GM04504 (cell line): ENCODE results near the gene DNMT3B.
A peak's percentile ranks its signal among the peaks of the same experiment; 100 is the strongest.
"Not testable (repeated sequence)": the region's sequence is repeated elsewhere in the genome, so short reads cannot be mapped to it uniquely, and the experiment has no call there.

Source experiments
- DNase-seq: peaks from one replicate; pipeline ENCODE4 v3.0.0-alpha.2; 2012; ENCODE audit warnings: low read depth

DNMT3B gene

GRCh38 chr20:32761831-32762753 is at the start of gene DNMT3B:
DNMT3B (plus strand) TSS chr20:32762385; CDS start chr20:32780324, 17,939 bp downstream.
- peak; percentile 35 for DNase-seq

DNA sequence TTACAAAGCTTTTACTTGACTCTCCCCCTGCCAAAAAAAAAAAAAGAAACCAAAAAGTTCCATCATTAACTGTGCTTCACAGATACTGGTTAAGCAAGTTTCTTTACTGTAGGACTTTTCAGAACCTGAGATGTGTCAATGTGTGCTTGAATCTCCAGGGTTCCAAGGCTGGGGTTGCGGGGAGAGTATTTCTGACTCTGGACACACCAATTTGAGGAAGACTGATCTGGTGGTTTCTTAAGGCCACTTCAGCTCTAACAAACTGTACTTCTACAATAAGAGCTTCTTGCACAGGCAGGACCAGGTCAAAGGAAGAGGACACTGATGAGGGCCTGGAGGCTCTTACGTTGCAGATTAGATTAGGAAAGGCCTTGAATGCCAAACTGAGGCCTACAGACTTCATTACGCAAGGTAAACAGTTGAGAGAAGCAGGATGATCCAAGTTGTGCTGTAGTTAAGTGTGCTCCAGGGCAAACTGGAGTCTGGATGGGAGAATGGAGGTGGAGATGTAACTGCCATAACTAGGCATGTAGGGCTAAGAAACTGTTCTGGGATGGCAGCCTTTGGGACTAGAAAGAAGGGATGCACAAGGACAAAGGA is 43.3 kb upstream of the DNMT3B start:
- DNase-seq, result no peak

DNA sequence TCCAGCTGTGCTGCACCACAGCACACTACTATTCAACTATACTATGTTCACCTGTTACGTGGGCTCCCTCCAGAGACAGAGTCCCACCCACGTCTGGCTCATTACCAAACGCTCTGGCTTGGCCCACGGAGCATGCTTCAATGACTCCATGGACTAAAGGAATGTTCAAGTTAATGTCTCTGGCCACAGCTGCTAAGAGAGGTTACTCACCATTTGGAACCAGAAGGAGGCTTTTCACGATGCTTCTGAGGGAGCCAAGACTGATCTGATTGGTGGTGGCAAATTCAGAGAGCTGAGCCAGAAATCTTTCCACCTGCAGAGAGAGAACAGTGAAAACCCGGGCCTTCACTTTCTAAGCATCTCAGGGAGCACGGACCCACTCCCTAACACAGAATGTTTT is 34.5 kb upstream of the DNMT3B start:
- DNase-seq, result peak; percentile 71

DNA sequence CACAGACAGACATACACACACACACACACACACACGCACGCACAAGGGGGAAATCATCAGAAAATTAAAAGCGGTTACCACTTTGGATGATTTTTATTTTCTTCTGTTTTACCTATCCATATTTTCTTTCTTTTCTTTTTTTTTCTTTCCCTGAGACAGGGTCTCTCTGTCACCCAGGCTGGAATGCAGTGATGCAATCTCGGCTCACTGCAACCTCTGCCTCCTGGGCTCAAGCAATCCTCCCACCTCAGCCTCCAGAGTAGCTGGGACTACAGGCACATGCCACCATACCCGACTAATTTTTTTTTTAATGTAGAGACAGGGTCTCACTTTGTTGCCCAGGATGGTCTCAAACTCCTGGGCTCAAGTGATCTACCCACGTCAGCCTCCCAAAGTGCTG is 33.8 kb upstream of the DNMT3B start:
- not testable (repeated sequence) for DNase-seq

DNA sequence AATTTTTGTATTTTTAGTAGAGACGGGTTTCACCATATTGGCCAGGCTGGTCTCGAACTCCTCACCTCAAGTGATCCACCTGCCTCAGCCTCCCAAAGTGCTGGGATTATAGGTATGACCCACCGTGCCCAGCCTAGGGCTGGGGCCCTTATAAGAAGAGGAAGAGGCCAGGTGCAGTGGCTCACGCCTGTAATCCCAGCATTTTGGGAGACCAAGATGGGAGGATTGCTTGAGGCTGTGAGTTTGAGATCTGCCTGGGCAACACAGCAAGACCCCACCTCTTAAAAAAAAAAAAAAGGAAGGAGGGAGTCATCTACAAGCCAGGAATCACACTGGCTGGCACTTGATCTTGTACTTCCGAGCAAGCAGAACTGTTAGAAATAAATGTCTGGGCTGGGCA is 32.9 kb upstream of the DNMT3B start:
- not testable (repeated sequence) for DNase-seq

- no peak for DNase-seq
These were observed 30.3 kb upstream of the DNMT3B start for GRCh38 chr20:32731882-32732266.

DNA sequence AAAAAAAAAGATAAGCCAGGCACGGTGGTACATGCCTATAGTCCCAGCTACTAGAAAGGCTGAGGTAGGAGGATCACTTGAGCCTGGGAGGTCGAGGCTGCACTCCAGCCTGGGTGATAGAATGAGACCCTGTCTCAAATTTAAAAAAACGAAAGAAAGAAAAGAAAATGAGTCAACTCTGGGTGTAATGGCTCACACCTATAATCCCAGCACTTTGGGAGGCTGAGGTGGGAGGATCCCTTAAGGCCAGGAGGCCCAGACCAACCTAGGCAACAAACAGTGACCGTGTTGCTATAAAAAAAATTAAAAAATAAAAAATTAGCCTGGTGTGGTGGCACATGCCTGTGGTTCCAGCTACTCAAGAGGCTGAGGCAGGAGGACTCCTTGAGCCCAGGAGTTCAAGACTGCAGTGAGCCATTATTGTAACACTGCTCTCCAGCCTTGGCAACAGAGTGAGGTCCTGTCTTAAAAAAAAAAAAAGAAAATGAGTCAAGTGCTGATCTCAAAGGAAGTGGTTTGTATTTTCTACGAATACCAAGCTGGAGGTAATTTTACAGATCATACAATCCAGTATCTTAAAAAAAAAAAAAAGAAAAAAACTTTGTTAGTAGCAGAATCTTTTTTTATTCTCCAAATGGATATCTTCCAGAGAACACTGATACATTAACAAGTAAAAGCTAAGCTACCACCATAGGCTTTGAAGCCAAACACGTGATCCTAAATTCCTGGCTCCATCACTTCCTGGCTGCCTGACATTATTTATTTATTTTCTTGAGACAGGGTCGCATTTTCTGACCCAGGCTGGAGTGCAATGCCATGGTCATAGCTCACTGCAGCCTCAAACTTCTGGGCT is 24.6 kb upstream of the DNMT3B start:
- no peak for DNase-seq

GRCh38 chr20:32741151-32741550 is 21.0 kb upstream of the DNMT3B start:
- DNase-seq, result no peak

DNA sequence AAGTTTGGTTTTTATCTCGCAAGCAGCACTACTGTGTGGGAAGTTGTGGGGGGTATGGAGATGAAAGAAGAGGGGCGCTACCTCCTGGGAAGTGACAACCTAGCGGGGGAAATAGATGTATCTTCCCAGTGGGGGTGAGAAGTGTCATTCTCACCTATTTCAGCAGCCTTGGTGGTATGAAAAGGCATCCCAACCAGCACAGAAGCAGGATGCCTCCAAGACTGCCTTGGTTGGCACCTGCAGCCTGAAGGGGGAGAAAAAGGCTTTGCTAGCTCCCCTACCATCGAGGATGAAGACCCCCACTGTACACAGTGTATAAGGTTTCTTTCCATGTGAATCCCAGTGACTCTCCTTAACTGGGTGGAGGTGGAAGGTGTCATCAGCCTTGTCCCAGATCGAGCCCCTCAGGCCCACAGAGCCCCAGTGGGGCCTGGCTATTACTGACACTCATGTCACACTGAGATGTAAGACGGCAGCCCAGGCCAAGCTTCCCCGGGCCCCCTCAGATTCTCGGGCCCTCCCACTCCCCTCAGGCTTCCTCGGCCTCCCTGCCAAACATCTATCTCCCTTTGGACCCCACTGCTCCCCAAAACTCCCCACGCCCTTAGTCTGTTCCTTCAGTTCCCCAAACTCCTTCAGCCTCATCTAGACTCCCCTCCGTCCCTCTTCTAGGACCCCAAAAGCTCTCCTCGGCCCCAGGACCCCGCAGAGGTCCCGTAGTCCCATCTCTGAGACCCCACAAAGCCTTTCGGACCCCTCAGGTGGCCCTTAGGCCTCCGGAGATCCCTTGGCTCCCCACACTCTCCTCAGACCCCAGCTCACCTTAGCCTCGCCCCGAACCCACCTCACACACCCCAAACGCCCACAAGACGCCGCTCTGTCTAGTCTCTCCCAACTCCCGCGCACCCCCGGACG is 19.6 kb upstream of the DNMT3B start:
- no peak for DNase-seq

- DNase-seq, result no peak
These were observed 18.7 kb upstream of the DNMT3B start, which contains the start of gene COMMD7 for GRCh38 chr20:32743237-32744112. COMMD7 (minus strand) TSS chr20:32743467; CDS start chr20:32743391, 76 bp downstream.

DNA sequence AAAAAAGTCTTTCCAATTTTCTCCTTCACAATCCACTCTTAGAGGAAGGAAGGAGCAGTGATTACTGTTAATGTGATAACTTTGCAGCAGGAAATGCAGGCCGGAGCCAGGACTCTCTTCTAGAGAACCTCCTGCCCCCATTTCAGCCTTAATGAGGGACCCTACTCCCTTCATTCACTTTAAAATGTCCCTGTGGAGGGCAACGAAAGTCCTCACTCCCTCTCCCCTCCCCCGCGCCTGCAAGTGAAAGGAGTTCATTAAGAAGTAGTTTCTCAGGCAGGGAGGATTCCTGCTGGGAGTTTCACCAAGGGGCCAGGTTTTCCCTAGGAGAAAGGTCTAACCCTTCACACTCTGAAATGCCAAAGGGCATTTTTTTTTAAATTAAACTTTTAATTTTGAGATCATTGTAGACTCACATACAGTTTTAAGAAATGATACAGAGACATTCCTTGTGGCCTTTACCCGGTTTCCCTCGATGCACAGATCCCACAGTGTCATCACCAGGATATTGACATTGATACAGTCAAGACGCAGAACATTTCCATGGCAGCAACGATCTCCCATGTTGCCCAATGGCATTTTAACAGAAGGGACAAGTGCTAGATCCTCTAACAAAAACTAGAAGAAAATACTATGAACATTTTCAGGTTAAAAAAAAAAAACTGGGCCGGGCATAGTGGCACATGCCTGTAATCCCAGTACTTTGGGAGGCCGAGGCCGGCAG is 12.1 kb upstream of the DNMT3B start:
- DNase-seq, result no peak

DNA sequence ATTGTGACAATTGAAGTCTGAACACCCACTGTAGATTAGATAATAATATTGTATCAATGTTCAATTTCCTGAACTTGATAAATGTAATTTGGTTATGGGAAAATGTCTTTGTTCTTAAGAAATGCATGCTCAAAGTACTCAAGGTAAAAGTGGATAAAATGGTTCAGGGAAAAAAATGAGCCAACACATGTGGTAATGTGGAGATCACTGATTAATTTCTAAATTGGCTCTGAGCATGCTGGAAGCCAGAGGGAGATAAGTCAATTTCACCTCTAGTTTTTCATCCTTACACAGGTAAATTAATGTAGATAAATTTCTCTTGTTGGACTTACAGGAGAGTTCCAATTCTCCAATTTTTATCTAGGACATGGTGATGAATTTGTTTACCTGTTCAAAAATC is 10.9 kb upstream of the DNMT3B start:
- DNase-seq, result no peak

DNA sequence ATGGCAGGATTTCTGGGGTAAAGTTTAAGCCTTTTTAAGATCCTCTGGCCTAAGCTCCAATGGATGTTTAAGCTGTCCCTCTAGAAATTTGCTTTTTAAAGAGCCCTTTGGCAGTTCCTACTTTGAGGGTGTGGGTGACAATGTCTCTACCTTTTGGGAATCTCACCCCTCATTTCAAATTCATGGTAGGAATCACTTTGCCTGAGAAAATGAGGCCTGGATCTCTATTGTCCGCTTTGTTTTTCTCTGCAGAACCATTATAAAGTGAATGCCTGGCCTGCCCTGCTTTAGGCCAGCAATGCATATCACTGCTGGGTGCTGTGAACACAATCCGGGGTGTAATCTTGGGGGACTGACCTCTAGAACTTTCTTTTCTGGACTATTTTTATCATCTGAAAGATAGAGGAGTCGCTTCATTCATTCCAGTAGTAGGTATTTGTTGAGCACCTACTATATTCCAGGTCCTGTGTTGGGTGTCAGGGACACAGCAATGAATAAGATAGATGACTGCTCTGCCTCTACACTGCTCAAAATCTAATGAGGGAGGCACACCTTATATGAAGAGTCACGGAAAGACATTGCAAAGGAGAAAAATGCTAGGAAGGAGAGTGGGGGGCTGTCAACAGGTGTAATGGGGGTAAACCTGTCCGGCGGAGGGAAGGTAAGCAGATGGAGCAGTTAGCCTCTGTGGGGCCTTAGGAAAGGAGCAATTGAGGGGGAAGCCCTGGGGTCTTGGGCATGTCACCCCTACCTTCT is 10.3 kb upstream of the DNMT3B start:
- DNase-seq, result no peak

- peak; percentile 52 for DNase-seq
These were observed 9.5 kb upstream of the DNMT3B start for GRCh38 chr20:32752458-32753250.

GRCh38 chr20:32753731-32754130 is 8.5 kb upstream of the DNMT3B start:
- no peak for DNase-seq

- DNase-seq, result no peak
These were observed 6.0 kb upstream of the DNMT3B start for GRCh38 chr20:32756156-32756555.

- DNase-seq, result no peak
These were observed 761 bp upstream of the DNMT3B start for GRCh38 chr20:32761417-32761830.

GRCh38 chr20:32762754-32763201 is 593 bp downstream of the DNMT3B start:
- DNase-seq, result no peak
